CD4-positive, alpha-beta T cell treated with Interleukin-10 for 1 hour (primary cell): ENCODE results near the gene ARID4A.
"Not testable (repeated sequence)": the region's sequence is repeated elsewhere in the genome, so short reads cannot be mapped to it uniquely, and the experiment has no call there.

ENCODE experiments used
- DNase-seq: peaks from one replicate; pipeline ENCODE4 v3.0.0-alpha.2; 2020

The ARID4A gene, protein sequence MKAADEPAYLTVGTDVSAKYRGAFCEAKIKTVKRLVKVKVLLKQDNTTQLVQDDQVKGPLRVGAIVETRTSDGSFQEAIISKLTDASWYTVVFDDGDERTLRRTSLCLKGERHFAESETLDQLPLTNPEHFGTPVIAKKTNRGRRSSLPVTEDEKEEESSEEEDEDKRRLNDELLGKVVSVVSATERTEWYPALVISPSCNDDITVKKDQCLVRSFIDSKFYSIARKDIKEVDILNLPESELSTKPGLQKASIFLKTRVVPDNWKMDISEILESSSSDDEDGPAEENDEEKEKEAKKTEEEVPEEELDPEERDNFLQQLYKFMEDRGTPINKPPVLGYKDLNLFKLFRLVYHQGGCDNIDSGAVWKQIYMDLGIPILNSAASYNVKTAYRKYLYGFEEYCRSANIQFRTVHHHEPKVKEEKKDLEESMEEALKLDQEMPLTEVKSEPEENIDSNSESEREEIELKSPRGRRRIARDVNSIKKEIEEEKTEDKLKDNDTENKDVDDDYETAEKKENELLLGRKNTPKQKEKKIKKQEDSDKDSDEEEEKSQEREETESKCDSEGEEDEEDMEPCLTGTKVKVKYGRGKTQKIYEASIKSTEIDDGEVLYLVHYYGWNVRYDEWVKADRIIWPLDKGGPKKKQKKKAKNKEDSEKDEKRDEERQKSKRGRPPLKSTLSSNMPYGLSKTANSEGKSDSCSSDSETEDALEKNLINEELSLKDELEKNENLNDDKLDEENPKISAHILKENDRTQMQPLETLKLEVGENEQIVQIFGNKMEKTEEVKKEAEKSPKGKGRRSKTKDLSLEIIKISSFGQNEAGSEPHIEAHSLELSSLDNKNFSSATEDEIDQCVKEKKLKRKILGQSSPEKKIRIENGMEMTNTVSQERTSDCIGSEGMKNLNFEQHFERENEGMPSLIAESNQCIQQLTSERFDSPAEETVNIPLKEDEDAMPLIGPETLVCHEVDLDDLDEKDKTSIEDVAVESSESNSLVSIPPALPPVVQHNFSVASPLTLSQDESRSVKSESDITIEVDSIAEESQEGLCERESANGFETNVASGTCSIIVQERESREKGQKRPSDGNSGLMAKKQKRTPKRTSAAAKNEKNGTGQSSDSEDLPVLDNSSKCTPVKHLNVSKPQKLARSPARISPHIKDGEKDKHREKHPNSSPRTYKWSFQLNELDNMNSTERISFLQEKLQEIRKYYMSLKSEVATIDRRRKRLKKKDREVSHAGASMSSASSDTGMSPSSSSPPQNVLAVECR

GRCh38 chr14:58298477-58299400 lies at the start of gene ARID4A:
ARID4A (plus strand) TSS chr14:58298555; CDS start chr14:58299855, 1,300 bp downstream.
- peak; percentile 37 for DNase-seq

GRCh38 chr14:58249611-58250010 lies 48.7 kb upstream of the ARID4A start:
- no peak for DNase-seq

DNA sequence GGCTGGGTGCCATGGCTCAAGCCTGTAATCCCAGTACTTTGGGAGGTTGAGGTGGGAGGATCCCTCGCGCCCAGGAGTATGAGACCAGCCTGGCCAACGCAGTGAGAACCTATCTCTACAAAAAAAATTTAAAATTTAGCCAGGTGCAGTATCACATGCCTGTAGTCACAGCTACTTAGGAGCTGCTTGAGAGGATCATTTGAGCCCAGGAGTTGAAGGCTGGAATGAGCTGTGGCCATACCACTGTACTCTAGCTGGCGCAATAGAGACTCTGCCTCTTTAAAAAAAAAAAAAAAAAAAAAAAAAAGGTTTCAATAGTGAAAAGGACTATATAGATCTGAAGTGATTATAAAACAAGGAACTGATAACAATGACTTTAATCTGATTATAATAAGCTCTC lies 40.2 kb upstream of the ARID4A start:
- DNase-seq = no peak

- DNase-seq = not testable (repeated sequence)
These were observed 36.4 kb upstream of the ARID4A start for GRCh38 chr14:58262005-58262404.

DNA sequence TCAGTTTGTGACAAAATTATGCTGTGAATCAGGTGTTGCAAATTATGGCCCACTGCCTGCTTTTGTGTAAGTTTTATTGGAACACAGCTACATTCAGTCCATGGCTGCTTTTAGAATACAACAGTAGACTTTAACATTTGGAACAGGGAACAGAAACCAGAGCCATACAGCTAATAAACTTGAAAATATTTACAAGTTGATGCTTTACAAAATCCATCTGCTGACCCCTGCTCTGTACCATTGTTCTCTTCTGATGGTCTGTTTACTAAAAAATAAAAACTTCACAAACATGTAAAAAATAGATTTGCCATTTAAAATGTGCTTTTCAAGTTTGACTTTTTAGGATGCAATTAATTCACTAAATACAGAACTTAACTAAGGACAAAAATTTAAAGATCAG lies 33.0 kb upstream of the ARID4A start:
- no peak for DNase-seq

- DNase-seq = no peak
These were observed 27.7 kb upstream of the ARID4A start for GRCh38 chr14:58270628-58271027.

GRCh38 chr14:58272588-58273372 lies 25.6 kb upstream of the ARID4A start:
- no peak for DNase-seq

GRCh38 chr14:58274881-58275280 lies 23.5 kb upstream of the ARID4A start:
- no peak for DNase-seq

- DNase-seq = no peak
These were observed 22.7 kb upstream of the ARID4A start for GRCh38 chr14:58275527-58276190.

- no peak for DNase-seq
These were observed 22.1 kb upstream of the ARID4A start for GRCh38 chr14:58276208-58276607.

DNA sequence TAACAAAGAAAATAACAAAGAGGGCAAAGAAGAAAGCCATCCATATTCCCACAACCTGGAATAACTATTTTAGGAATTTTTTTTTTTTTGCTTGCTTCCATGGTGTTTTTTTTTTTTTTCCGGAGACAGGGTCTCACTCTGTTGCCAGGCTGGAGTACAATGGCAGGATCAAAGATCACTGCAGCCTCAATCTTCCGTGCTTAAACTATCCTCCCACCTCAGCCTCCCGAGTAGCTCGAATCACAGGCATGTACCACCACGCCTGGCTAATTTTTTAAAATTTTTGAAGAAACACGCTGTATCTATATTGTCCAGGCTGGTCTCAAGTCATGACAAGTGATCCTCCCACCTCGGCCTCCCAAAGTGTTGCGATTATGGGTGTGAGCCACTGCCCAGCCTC lies 20.2 kb upstream of the ARID4A start:
- DNase-seq = no peak

- peak; percentile 54 for DNase-seq
These were observed 17.2 kb upstream of the ARID4A start for GRCh38 chr14:58280954-58281787.

- no peak for DNase-seq
These were observed 16.4 kb upstream of the ARID4A start for GRCh38 chr14:58281969-58282368.

- DNase-seq = no peak
These were observed 15.3 kb upstream of the ARID4A start for GRCh38 chr14:58282925-58283593.

DNA sequence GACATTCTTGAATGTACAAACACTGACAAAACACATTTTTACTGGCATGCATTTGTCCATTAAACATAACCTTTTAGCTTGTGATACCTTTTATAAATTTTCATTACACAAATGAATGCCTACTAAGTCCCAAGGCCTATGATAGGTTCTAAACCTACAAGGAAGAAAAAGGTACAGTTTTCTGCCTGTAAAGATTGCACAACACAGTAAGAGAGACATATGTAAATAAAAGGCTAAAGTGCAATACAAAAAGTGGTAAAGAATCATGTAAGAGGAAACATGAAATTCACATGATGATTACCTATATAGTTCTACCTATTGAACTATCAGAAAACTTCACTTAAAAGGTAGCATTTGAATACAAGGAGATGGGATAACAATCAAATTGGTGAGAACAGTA lies 14.6 kb upstream of the ARID4A start:
- no peak for DNase-seq

GRCh38 chr14:58285132-58285531 lies 13.2 kb upstream of the ARID4A start:
- DNase-seq = no peak

DNA sequence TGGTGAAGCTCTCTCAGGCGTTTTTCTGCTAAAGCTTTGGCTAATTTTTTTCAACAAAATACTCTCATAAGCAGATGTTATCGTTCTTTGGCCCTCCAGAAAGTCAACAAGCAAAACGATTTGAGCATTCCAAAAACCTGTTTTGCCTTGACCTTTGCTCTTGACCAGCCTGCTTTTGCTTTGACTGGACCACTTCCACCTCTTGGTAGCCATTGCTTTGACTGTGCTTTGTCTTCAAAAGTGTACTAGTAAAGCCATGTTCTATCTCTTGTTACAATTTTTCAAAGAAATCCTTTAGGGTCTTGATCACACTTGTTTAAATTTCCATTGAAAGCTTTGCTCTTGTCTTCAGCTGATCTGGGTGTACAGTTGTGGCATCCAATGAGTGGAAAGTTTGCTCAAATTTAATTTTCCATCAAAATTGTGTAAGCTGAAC lies 10.7 kb upstream of the ARID4A start:
- no peak for DNase-seq

GRCh38 chr14:58288106-58288792 lies 10.1 kb upstream of the ARID4A start:
- no peak for DNase-seq
